ENCODE measurements around the gene CNTLN. TPM values are rescaled to one million over a fixed set of nuclear protein-coding genes. Genes with fewer than 3 reads are reported as not detected.
"Not testable (repeated sequence)": the region's sequence is repeated elsewhere in the genome, so short reads cannot be mapped to it uniquely, and the experiment has no call there.

CNTLN gene
- total and polyA plus RNA-seq, 2 donors (not counting 1 experiment from before 2014, with no cell fraction given): 0.30 to 0.94 TPM

- no peak overlapping the region for H3K27ac ChIP-seq (ENCODE audit: low read length in 2 of 2)
- H3K9me3 Mint-ChIP-seq (ENCODE audit: insufficient read depth): no peaks in the 10 kb centered on the region
- no peak overlapping the region for H3K4me3 ChIP-seq (ENCODE audit: control extremely low read depth in 1 of 5, extremely low read depth in 1 of 5, insufficient read depth in 1 of 5, low read depth in 2 of 5, low read length in 4 of 5)
- H3K27me3 ChIP-seq (replicated peaks in 1 of 4; ENCODE audit: control extremely low read depth in 1 of 4, control insufficient read depth in 3 of 4, insufficient read depth in 4 of 4, low read length in 3 of 4): no peaks in the 10 kb centered on the region
- no peaks in the 10 kb centered on the region for H3K4me1 ChIP-seq (ENCODE audit: control insufficient read depth in 2 of 2, insufficient read depth in 2 of 2, low read length in 2 of 2)
- H3K9ac ChIP-seq (ENCODE audit: low read length): no peak overlapping the region
- DNase-seq: no peak
- 100% methylated on average over 4 of the region's 5 CpGs for WGBS (ENCODE audit: insufficient coverage)
- ATAC-seq (ENCODE audit: low read depth): no peak
- no peak overlapping the region for H3K4me2 ChIP-seq (replicated peaks; ENCODE audit: low read depth, low read length, poor library complexity, severe bottlenecking)
- TF ChIP-seq EZH2 (IDR thresholded peaks at IDR 0.05; ENCODE audit: borderline replicate concordance, insufficient read depth, low read depth, low read length, poor library complexity, severe bottlenecking) (no peak), CTCF (IDR thresholded peaks at IDR 0.05) (no peak)
- ChIA-PET POLR2A (no interaction called here), CTCF (no interaction called here)
- H3K4me3 Mint-ChIP-seq: no peak overlapping the region
- no peaks in the 10 kb centered on the region for H3K36me3 ChIP-seq (replicated peaks in 1 of 2; ENCODE audit: control extremely low read depth in 1 of 2, control insufficient read depth in 1 of 2, extremely low read depth in 1 of 2, insufficient read depth in 2 of 2, low read length in 1 of 2)
- intact Hi-C loops (cut with micrococcal nuclease): no loop called here
- H3K4me1 Mint-ChIP-seq: no peaks in the 10 kb centered on the region
- H3K79me2 ChIP-seq (ENCODE audit: control insufficient read depth, insufficient read depth, low read length): no peaks in the 10 kb centered on the region
- no peaks in the 10 kb centered on the region for H3K27me3 Mint-ChIP-seq
- no peaks in the 10 kb centered on the region for H3K9me3 ChIP-seq (ENCODE audit: control extremely low read depth in 1 of 3, control insufficient read depth in 2 of 3, insufficient read depth in 1 of 3, low read length in 2 of 3)
- H2AFZ ChIP-seq (ENCODE audit: insufficient read depth, low read depth, low read length, poor library complexity, severe bottlenecking): no peak overlapping the region
- no peaks in the 10 kb centered on the region for H4K20me1 ChIP-seq (ENCODE audit: control insufficient read depth, insufficient read depth, low read length, poor library complexity, severe bottlenecking)
- no peak overlapping the region for H3K27ac Mint-ChIP-seq
Measured at GRCh38 chr9:17520268-17521064, 385.6 kb downstream of the CNTLN start.

- H3K79me2 ChIP-seq (ENCODE audit: control insufficient read depth, insufficient read depth, low read length): no peaks in the 10 kb centered on the region
- Mint-ChIP-seq H3K9me3 (ENCODE audit: insufficient read depth) (no peaks in the 10 kb centered on the region), H3K27me3 (no peaks in the 10 kb centered on the region), H3K4me1 (no peaks in the 10 kb centered on the region), H3K4me3 (no peak overlapping the region), H3K27ac (no peak overlapping the region)
- intact Hi-C loops (cut with micrococcal nuclease): no loop called here
- no peak overlapping the region for H2AFZ ChIP-seq (ENCODE audit: insufficient read depth, low read depth, low read length, poor library complexity, severe bottlenecking)
- no peaks in the 10 kb centered on the region for H3K9me3 ChIP-seq (ENCODE audit: control extremely low read depth in 1 of 3, control insufficient read depth in 2 of 3, insufficient read depth in 1 of 3, low read length in 2 of 3)
- DNase-seq (no peak), ATAC-seq (ENCODE audit: low read depth) (no peak)
- no CpG with 5 or more reads among the region's 3 CpGs for WGBS (ENCODE audit: insufficient coverage)
- H3K27me3 ChIP-seq (replicated peaks in 1 of 4; ENCODE audit: control extremely low read depth in 1 of 4, control insufficient read depth in 3 of 4, insufficient read depth in 4 of 4, low read length in 3 of 4): no peaks in the 10 kb centered on the region
- no peak for TF ChIP-seq EZH2 (IDR thresholded peaks at IDR 0.05; ENCODE audit: borderline replicate concordance, insufficient read depth, low read depth, low read length, poor library complexity, severe bottlenecking)
- no peak overlapping the region for H3K9ac ChIP-seq (ENCODE audit: low read length)
- H3K27ac ChIP-seq (ENCODE audit: low read length in 2 of 2): no peak overlapping the region
- H3K4me1 ChIP-seq (ENCODE audit: control insufficient read depth in 2 of 2, insufficient read depth in 2 of 2, low read length in 2 of 2): no peaks in the 10 kb centered on the region
- no peak overlapping the region for H3K4me3 ChIP-seq (ENCODE audit: control extremely low read depth in 1 of 5, extremely low read depth in 1 of 5, insufficient read depth in 1 of 5, low read depth in 2 of 5, low read length in 4 of 5)
- no peak overlapping the region for H3K4me2 ChIP-seq (replicated peaks; ENCODE audit: low read depth, low read length, poor library complexity, severe bottlenecking)
- ChIA-PET CTCF (no interaction called here), POLR2A (no interaction called here)
- H4K20me1 ChIP-seq (ENCODE audit: control insufficient read depth, insufficient read depth, low read length, poor library complexity, severe bottlenecking): no peaks in the 10 kb centered on the region
- no peaks in the 10 kb centered on the region for H3K36me3 ChIP-seq (replicated peaks in 1 of 2; ENCODE audit: control extremely low read depth in 1 of 2, control insufficient read depth in 1 of 2, extremely low read depth in 1 of 2, insufficient read depth in 2 of 2, low read length in 1 of 2)
Measured at GRCh38 chr9:17521100-17521855, 386.4 kb downstream of the CNTLN start.

GRCh38 chr9:17526726-17527125 lies 391.9 kb downstream of the CNTLN start:
- H3K4me3 Mint-ChIP-seq; H3K9me3 Mint-ChIP-seq (ENCODE audit: insufficient read depth); H2AFZ ChIP-seq (ENCODE audit: insufficient read depth, low read depth, low read length, poor library complexity, severe bottlenecking); H3K27ac ChIP-seq (ENCODE audit: low read length in 2 of 2); POLR2A ChIA-PET; H3K27me3 ChIP-seq (replicated peaks in 1 of 4; ENCODE audit: control extremely low read depth in 1 of 4, control insufficient read depth in 3 of 4, insufficient read depth in 4 of 4, low read length in 3 of 4); ATAC-seq (ENCODE audit: low read depth); H3K9me3 ChIP-seq (ENCODE audit: control extremely low read depth in 1 of 3, control insufficient read depth in 2 of 3, insufficient read depth in 1 of 3, low read length in 2 of 3); H3K4me1 ChIP-seq (ENCODE audit: control insufficient read depth in 2 of 2, insufficient read depth in 2 of 2, low read length in 2 of 2); H3K79me2 ChIP-seq (ENCODE audit: control insufficient read depth, insufficient read depth, low read length); H3K27ac Mint-ChIP-seq; H3K4me3 ChIP-seq (ENCODE audit: control extremely low read depth in 1 of 5, extremely low read depth in 1 of 5, insufficient read depth in 1 of 5, low read depth in 2 of 5, low read length in 4 of 5); H3K9ac ChIP-seq (ENCODE audit: low read length); H3K36me3 ChIP-seq (replicated peaks in 1 of 2; ENCODE audit: control extremely low read depth in 1 of 2, control insufficient read depth in 1 of 2, extremely low read depth in 1 of 2, insufficient read depth in 2 of 2, low read length in 1 of 2); intact Hi-C loops (cut with micrococcal nuclease); CTCF ChIA-PET; H4K20me1 ChIP-seq (ENCODE audit: control insufficient read depth, insufficient read depth, low read length, poor library complexity, severe bottlenecking); H3K4me2 ChIP-seq (replicated peaks; ENCODE audit: low read depth, low read length, poor library complexity, severe bottlenecking); H3K27me3 Mint-ChIP-seq; H3K4me1 Mint-ChIP-seq; DNase-seq: not testable (repeated sequence)
- 91% methylated on average over 5 of the region's 7 CpGs for WGBS (ENCODE audit: insufficient coverage)
